ENCODE measurements around the gene MRPL4. TPM values are rescaled to one million over a fixed set of nuclear protein-coding genes. Genes with fewer than 3 reads are reported as not detected.
A peak's percentile ranks its signal among the peaks of the same experiment; 100 is the strongest.

The MRPL4 gene
- total and polyA plus RNA-seq, 2 of the 13 experiments (the other 11 are each of a cell fraction or from before 2014, with no cell fraction given), result 40.6 to 42.5 TPM

DNA sequence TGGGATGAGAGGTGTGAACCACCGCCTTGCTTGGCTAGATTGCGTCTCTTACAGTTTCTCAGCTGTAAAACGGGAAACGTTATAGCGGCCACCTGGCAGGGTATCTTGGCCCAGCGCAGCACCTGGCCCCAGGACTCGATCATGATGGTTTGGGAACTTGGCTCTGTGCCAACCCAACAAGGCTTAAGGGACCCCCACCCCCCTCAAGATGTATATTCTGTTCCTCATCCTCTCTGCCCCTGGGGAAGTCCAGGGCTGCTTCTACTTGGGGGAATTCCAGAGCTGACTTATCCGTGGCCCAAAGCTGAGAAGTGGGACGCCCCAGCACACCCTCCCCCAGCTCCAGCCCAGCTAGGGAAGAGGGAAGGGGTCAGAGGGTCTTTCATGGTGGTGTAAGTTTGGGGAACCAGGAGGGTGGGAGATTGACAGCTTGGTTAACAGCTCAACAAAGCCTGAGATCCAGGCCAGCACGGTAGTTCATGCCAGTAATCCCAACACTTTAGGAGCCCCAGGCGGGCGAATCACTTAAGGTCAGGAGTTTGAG is 19.6 kb downstream of the MRPL4 start:
- no peak for FAIRE-seq
- Histone ChIP-seq H4K20me1 (ENCODE audit: insufficient read depth, low read length) (no peaks in the 10 kb centered on the region), H3K9me3 (ENCODE audit: low read length) (no peaks in the 10 kb centered on the region), H3K4me2 (ENCODE audit: low read depth, low read length) (peak overlapping the region; percentile 87), H3K27ac (ENCODE audit: extremely low read length, insufficient read depth, low read length) (peak overlapping the region; percentile 85), H3K4me1 (ENCODE audit: insufficient read depth, low read length) (peaks cover 62% of the 10 kb centered on the region), H3K27me3 (ENCODE audit: control insufficient read depth in 1 of 2, insufficient read depth in 2 of 2, low read length in 2 of 2) (no peaks in the 10 kb centered on the region), H3K9ac (ENCODE audit: insufficient read depth, low read depth, low read length) (peak overlapping the region; percentile 79), H3K4me3 (replicated peaks in 1 of 3; ENCODE audit: insufficient read depth in 1 of 3, low read depth in 2 of 3, low read length in 3 of 3) (peak overlapping the region; percentile 68 to 81 (median 76)), H2AFZ (ENCODE audit: low read length) (no peak overlapping the region), H3K79me2 (ENCODE audit: insufficient read depth, low read length) (peaks cover 28% of the 10 kb centered on the region), H3K36me3 (replicated peaks in 1 of 2; ENCODE audit: control insufficient read depth in 1 of 2, insufficient read depth in 2 of 2, low read length in 2 of 2) (peaks cover 5 to 15% of the 10 kb centered on the region in 2 experiments; a peak in 3 of 5 replicates)
- 34% methylated on average over 8 of the region's 12 CpGs for WGBS (ENCODE audit: low lambda C conversion rate)
- TSS peak; percentile 90 for BruUV-seq (replicated peaks)
- DNase-seq (ENCODE audit: low spot score), result no peak
- ChIA-PET CTCF (ENCODE audit: low intra/inter-chr PET ratio, low total read pairs) (interaction anchor here (3.6 kb wide), 1 partner anchor 118 kb away, joined by 47 read pairs; no protein-coding TSS in a partner anchor), POLR2A (interaction anchor here (0.6 to 6.5 kb wide), 22 partner anchors 8 to 234 kb away, joined by 3 to 149 read pairs (median 4); partner anchors contain the start of genes CDC37, ICAM4, ICAM5 and RAVER1)
- peak; percentile 3; the same call in 1 of the 3 replicates for ATAC-seq
- intact Hi-C loops (cut with micrococcal nuclease; ENCODE audit: unreplicated experiment), result loop anchor here (2.0 kb wide), 1 partner anchor 15 kb away; the partner anchor contains the start of gene ICAM4
- in situ Hi-C loops (cut with HindIII; ENCODE audit: extremely low pct_ligation_motif_present, low pct_unique_long_range_greater_than_20kb), result loop anchor here (5.0 kb wide), 1 partner anchor 121 kb away; no protein-coding TSS in a partner anchor
- TF ChIP-seq LCORL (IDR thresholded peaks at IDR 0.05), result peak; percentile 85; the same call in 1 of the 2 replicates
- TF ChIP-seq LCORL (CRISPR knock-in tag; IDR thresholded peaks at IDR 0.05), result no peak
- TF ChIP-seq, protein P1, sequence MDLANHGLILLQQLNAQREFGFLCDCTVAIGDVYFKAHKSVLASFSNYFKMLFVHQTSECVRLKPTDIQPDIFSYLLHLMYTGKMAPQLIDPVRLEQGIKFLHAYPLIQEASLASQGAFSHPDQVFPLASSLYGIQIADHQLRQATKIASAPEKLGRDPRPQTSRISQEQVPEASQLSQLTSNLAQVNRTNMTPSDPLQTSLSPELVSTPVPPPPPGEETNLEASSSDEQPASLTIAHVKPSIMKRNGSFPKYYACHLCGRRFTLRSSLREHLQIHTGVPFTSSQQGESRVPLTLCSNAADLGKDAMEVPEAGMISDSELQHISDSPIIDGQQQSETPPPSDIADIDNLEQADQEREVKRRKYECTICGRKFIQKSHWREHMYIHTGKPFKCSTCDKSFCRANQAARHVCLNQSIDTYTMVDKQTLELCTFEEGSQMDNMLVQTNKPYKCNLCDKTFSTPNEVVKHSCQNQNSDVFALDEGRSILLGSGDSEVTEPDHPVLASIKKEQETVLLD (CRISPR knock-in tag; IDR thresholded peaks at IDR 0.05; ENCODE audit: low read depth), result no peak
- TF ChIP-seq SPEN (CRISPR knock-in tag; IDR thresholded peaks at IDR 0.05; ENCODE audit: low read depth), result 0 out of 2 replicates have a peak, but pooled peaks have one; percentile 27
- 0 out of 2 replicates have a peak, but pooled peaks have one; percentile 8 for TF ChIP-seq PRMT3 (CRISPR knock-in tag; IDR thresholded peaks at IDR 0.05; ENCODE audit: borderline replicate concordance, low read depth)
- TF ChIP-seq, protein P2, sequence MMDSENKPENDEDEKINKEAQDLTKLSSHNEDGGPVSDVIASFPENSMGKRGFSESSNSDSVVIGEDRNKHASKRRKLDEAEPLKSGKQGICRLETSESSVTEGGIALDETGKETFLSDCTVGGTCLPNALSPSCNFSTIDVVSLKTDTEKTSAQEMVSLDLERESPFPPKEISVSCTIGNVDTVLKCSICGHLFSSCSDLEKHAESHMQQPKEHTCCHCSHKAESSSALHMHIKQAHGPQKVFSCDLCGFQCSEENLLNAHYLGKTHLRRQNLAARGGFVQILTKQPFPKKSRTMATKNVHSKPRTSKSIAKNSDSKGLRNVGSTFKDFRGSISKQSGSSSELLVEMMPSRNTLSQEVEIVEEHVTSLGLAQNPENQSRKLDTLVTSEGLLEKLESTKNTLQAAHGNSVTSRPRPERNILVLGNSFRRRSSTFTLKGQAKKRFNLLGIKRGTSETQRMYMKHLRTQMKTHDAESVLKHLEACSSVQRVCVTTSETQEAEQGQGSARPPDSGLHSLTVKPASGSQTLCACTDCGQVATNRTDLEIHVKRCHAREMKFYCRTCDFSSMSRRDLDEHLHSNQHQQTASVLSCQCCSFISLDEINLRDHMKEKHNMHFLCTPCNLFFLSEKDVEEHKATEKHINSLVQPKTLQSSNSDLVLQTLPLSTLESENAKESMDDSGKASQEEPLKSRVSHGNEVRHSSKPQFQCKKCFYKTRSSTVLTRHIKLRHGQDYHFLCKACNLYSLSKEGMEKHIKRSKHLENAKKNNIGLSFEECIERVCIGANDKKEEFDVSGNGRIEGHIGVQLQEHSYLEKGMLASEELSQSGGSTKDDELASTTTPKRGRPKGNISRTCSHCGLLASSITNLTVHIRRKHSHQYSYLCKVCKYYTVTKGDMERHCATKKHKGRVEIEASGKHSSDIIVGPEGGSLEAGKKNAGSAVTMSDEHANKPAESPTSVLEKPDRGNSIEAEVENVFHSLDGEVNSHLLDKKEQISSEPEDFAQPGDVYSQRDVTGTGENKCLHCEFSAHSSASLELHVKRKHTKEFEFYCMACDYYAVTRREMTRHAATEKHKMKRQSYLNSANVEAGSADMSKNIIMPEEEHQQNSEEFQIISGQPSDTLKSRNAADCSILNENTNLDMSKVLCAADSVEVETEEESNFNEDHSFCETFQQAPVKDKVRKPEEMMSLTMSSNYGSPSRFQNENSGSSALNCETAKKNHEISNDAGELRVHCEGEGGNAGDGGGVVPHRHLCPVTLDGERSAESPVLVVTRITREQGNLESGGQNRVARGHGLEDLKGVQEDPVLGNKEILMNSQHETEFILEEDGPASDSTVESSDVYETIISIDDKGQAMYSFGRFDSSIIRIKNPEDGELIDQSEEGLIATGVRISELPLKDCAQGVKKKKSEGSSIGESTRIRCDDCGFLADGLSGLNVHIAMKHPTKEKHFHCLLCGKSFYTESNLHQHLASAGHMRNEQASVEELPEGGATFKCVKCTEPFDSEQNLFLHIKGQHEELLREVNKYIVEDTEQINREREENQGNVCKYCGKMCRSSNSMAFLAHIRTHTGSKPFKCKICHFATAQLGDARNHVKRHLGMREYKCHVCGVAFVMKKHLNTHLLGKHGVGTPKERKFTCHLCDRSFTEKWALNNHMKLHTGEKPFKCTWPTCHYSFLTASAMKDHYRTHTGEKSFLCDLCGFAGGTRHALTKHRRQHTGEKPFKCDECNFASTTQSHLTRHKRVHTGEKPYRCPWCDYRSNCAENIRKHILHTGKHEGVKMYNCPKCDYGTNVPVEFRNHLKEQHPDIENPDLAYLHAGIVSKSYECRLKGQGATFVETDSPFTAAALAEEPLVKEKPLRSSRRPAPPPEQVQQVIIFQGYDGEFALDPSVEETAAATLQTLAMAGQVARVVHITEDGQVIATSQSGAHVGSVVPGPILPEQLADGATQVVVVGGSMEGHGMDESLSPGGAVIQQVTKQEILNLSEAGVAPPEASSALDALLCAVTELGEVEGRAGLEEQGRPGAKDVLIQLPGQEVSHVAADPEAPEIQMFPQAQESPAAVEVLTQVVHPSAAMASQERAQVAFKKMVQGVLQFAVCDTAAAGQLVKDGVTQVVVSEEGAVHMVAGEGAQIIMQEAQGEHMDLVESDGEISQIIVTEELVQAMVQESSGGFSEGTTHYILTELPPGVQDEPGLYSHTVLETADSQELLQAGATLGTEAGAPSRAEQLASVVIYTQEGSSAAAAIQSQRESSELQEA (CRISPR knock-in tag; IDR thresholded peaks at IDR 0.05; ENCODE audit: not compliant biosample characterization), result peak; percentile 12

Data from HepG2 (cell line).